Neuron (in vitro differentiated cells): ENCODE data around the gene KIFC1.

Experiments
- H2AFZ ChIP-seq: one replicate; pipeline ENCODE4 v1.6.1; 2013; ENCODE audit warnings: low read depth, mild to moderate bottlenecking, inconsistent platforms, low read length, moderate library complexity
- H3K27me3 ChIP-seq: one replicate; pipeline ENCODE4 v1.6.1; 2013; ENCODE audit warnings: low read length; ENCODE audit not compliant: insufficient read depth
- H3K36me3 ChIP-seq: one replicate; pipeline ENCODE4 v1.6.1; 2013; ENCODE audit warnings: low read length; ENCODE audit not compliant: insufficient read depth
- H3K4me1 ChIP-seq: one replicate; pipeline ENCODE4 v1.6.1; 2013; ENCODE audit warnings: low read length; ENCODE audit not compliant: insufficient read depth
- H3K4me3 ChIP-seq: 2 replicates; pipeline ENCODE4 v1.5.1; 2013; ENCODE audit warnings: mild to moderate bottlenecking, low read length, moderate library complexity
- H3K9me3 ChIP-seq: one replicate; pipeline ENCODE4 v1.6.1; 2013; ENCODE audit warnings: low read length

Gene KIFC1

GRCh38 chr6:33454009-33454946 is 62.7 kb downstream of the KIFC1 start, which contains the start of gene ZBTB9:
Gene ZBTB9, plus strand, starts transcription at chr6:33454576. Its CDS starts 525 bp downstream, at chr6:33455101.
- Histone ChIP-seq H3K36me3 (peaks cover 33% of the 10 kb centered on the region), H3K4me3 (peak within 1 kb of the TSS; percentile 91), H2AFZ (peak within 1 kb of the TSS; percentile 42), H3K27me3 (no peaks in the 10 kb centered on the region), H3K4me1 (peaks cover 10% of the 10 kb centered on the region), H3K9me3 (no peaks in the 10 kb centered on the region)

- Histone ChIP-seq H2AFZ (peak overlapping the region; percentile 42), H3K4me3 (peak overlapping the region; percentile 91), H3K36me3 (peaks cover 25% of the 10 kb centered on the region), H3K4me1 (peaks cover 10% of the 10 kb centered on the region), H3K9me3 (no peaks in the 10 kb centered on the region), H3K27me3 (no peaks in the 10 kb centered on the region)
Measured at GRCh38 chr6:33455051-33455450, 63.4 kb downstream of the KIFC1 start.

DNA sequence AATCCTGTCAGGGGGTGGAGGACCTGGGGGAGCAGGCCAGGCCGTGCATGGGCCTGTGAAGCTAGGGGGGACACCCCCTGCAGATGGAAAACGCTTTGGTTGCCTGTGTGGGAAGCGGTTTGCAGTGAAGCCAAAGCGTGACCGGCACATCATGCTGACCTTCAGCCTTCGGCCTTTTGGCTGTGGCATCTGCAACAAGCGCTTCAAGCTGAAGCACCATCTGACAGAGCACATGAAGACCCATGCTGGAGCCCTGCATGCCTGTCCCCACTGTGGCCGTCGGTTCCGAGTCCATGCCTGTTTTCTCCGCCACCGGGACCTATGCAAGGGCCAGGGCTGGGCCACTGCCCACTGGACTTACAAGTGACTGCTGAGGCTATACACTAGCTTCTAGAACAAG is 64.5 kb downstream of the KIFC1 start:
- Histone ChIP-seq H3K9me3 (no peaks in the 10 kb centered on the region), H2AFZ (no peak overlapping the region), H3K36me3 (peaks cover 23% of the 10 kb centered on the region), H3K4me1 (peaks cover 10% of the 10 kb centered on the region), H3K4me3 (no peak overlapping the region), H3K27me3 (no peaks in the 10 kb centered on the region)

- H3K4me3 ChIP-seq = no peak overlapping the region
- peaks cover 4% of the 10 kb centered on the region for H3K27me3 ChIP-seq
- H3K9me3 ChIP-seq = no peaks in the 10 kb centered on the region
- H3K36me3 ChIP-seq = peaks cover 19% of the 10 kb centered on the region
- H2AFZ ChIP-seq = no peak overlapping the region
- peaks cover 6% of the 10 kb centered on the region for H3K4me1 ChIP-seq
Measured at GRCh38 chr6:33458676-33459075, 67.1 kb downstream of the KIFC1 start.

DNA sequence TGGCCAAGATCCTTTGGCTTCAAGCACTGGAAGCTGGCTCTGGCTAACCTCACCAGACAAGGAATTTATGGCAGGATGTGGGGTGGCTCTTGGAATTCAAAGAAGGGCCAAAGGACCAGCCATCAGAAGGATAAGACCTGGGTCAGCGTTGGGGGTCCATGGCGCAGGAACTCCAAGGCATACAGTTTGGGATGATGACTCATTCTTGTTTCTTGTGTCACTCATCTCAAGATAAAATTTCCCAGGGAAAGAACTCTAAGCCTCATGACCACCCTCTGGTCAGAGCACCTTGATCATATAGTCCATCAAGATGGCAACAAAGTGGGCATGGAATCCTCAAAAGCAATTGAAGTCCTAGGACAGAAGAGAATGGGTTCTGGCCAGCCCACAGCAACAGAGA is 67.6 kb downstream of the KIFC1 start:
- Histone ChIP-seq H2AFZ (no peak overlapping the region), H3K27me3 (peaks cover 4% of the 10 kb centered on the region), H3K36me3 (peaks cover 19% of the 10 kb centered on the region), H3K9me3 (no peaks in the 10 kb centered on the region), H3K4me1 (peaks cover 6% of the 10 kb centered on the region), H3K4me3 (no peak overlapping the region)
